Measurements from ENCODE around the gene BCKDHA.

- TF ChIP-seq CTCF (conservative IDR thresholded peaks at IDR 0.05; ENCODE audit: low read depth, low read length): no peak
- TF ChIP-seq RCOR1 (IDR thresholded peaks at IDR 0.05; ENCODE audit: insufficient replicate concordance, low read length): no peak
- no peak for TF ChIP-seq POLR2A (IDR thresholded peaks at IDR 0.05; ENCODE audit: low read depth, low read length)
- TF ChIP-seq USF2 (IDR thresholded peaks at IDR 0.05; ENCODE audit: low read depth, low read length): no peak
- TF ChIP-seq RAD21 (IDR thresholded peaks at IDR 0.05; ENCODE audit: low read length): no peak
- no peak for TF ChIP-seq RFX5 (IDR thresholded peaks at IDR 0.05; ENCODE audit: low read depth, low read length)
- TF ChIP-seq MXI1 (IDR thresholded peaks at IDR 0.05; ENCODE audit: borderline replicate concordance, low read depth, low read length): no peak
- TF ChIP-seq CHD1 (IDR thresholded peaks at IDR 0.05; ENCODE audit: low read depth, low read length): no peak
- TF ChIP-seq BHLHE40 (IDR thresholded peaks at IDR 0.05; ENCODE audit: low read depth, low read length): no peak
- no peak for TF ChIP-seq ELK1 (IDR thresholded peaks at IDR 0.05; ENCODE audit: borderline replicate concordance, low read depth, low read length)
- no peak for TF ChIP-seq NFE2L2 (IDR thresholded peaks at IDR 0.05; ENCODE audit: low read depth, low read length)
- TF ChIP-seq MAFK (IDR thresholded peaks at IDR 0.05; ENCODE audit: low read depth, low read length): no peak
- no peak for TF ChIP-seq SMC3 (IDR thresholded peaks at IDR 0.05; ENCODE audit: low read depth, low read length)
- TF ChIP-seq CEBPB (IDR thresholded peaks at IDR 0.05; ENCODE audit: low read depth, low read length): no peak
Measured at GRCh38 chr19:41364524-41365391, 32.9 kb upstream of the BCKDHA start.
